A172 (cell line): Measurements from ENCODE around the gene PITX1. TPM values are rescaled to one million over a fixed set of nuclear protein-coding genes. Genes with fewer than 3 reads are reported as not detected.

Experiments used
- total RNA-seq: library from RNA; depleted of rRNA; stranded (reverse); fragments of >200 nt; shearing (Covaris generic); gene quantifications from 2 replicates; pipeline ENCODE4 v1.2.3, GENCODE V29; 2014; rRNA removed

Gene PITX1
- total RNA-seq, 1 experiment from 2014 or later = 49.3 TPM

Other genes with a start within 250 kb of the PITX1 start
- gene C5orf24, start 188.3 kb downstream of the PITX1 start, total RNA-seq = 48.6 and 56.3 TPM in 2 replicates
- 109 and 130 TPM in 2 replicates for gene TXNDC15, start 159.9 kb downstream of the PITX1 start, total RNA-seq
- gene PCBD2, start 129.1 kb downstream of the PITX1 start, total RNA-seq = 5.5 and 6.0 TPM in 2 replicates
- not detected in 2 replicates for gene CATSPER3, start 66.3 kb downstream of the PITX1 start, total RNA-seq